Endothelial cell of umbilical vein (primary cell): ENCODE measurements around the gene ZNF346. TPM values are rescaled to one million over a fixed set of nuclear protein-coding genes. Genes with fewer than 3 reads are reported as not detected.

Experiments used
- BruUV-seq: library from RNA; stranded (reverse); fragments of 400-500 nt; replicated peaks from 2 replicates; lab custom pipeline; 2021; lab: Mats Ljungman, UMichigan
- CTCF ChIA-PET: fragments of 300-600, 350-600 bp; sonication (Branson Sonifier 250); formaldehyde crosslinking; loops from one replicate; lab custom pipeline; 2021; ENCODE audit warnings: antibody characterized with exemption, inconsistent platforms; lab: Charles Lee
- POLR2A ChIA-PET: fragments of 300-600, 350-600 bp; sonication (Branson Sonifier 250); formaldehyde crosslinking; loops from one replicate; lab custom pipeline; 2021; ENCODE audit warnings: antibody characterized with exemption, inconsistent platforms; lab: Charles Lee
- DNase-seq: peaks from one replicate; pipeline ENCODE4 v3.0.0-alpha.2; 2011; ENCODE audit warnings: low read depth, low spot score
- FAIRE-seq: peaks from 2 replicates; lab custom pipeline; 2011; peaks lifted over from hg19 to GRCh38; lab: Jason Lieb, UNC
- H2AFZ ChIP-seq: 2 replicates; pipeline ENCODE4 v1.6.0; 2012; ENCODE audit warnings: low read depth, low read length, control low read depth, inconsistent platforms
- H3K27ac ChIP-seq: 2 replicates; pipeline ENCODE4 v1.5.1; 2011; ENCODE audit warnings: low read depth, mild to moderate bottlenecking, control low read depth, low read length, moderate library complexity; ENCODE audit not compliant: insufficient read depth
- H3K27me3 ChIP-seq, 2 experiments: 2 replicates each; pipeline versions ENCODE4 v1.6.0 to v1.6.1; 2011; ENCODE audit warnings: low read length in 2 of 2, mixed read lengths in 1 of 2; ENCODE audit not compliant: control insufficient read depth in 2 of 2, insufficient read depth in 2 of 2
- H3K36me3 ChIP-seq, 2 experiments: 2 replicates in 1 of 2; 3 replicates in 1 of 2; pipeline ENCODE4 v1.5.1; 2011; ENCODE audit warnings: low read length in 2 of 2, mild to moderate bottlenecking in 1 of 2, moderate library complexity in 1 of 2; ENCODE audit not compliant: control insufficient read depth in 2 of 2, insufficient read depth in 2 of 2; ENCODE audit errors: extremely low read depth in 1 of 2
- H3K4me1 ChIP-seq: 3 replicates; pipeline ENCODE4 v1.5.1; 2011; ENCODE audit warnings: mild to moderate bottlenecking, low read length; ENCODE audit not compliant: control insufficient read depth, insufficient read depth; ENCODE audit errors: extremely low read depth
- H3K4me2 ChIP-seq: 2 replicates; pipeline ENCODE4 v1.6.1; 2011; ENCODE audit warnings: low read length, control low read depth, mixed read lengths; ENCODE audit not compliant: insufficient read depth
- H3K4me3 ChIP-seq, 3 experiments: fragments of 200-600 bp in 1 of 3; sonication (generic), shearing (Covaris generic) in 1 of 3; replicated peaks in 1 of 3; 2 replicates each; pipeline ENCODE4 v1.5.1; 2011 to 2016; ENCODE audit warnings: control low read depth in 3 of 3, low read length in 3 of 3, mild to moderate bottlenecking in 2 of 3, inconsistent platforms in 1 of 3, low read depth in 1 of 3, moderate library complexity in 1 of 3; ENCODE audit not compliant: insufficient read depth in 1 of 3
- H3K79me2 ChIP-seq: 2 replicates; pipeline ENCODE4 v1.6.0; 2012; ENCODE audit warnings: low read length, inconsistent platforms; ENCODE audit not compliant: control insufficient read depth, insufficient read depth
- H3K9ac ChIP-seq: replicated peaks from 2 replicates; pipeline ENCODE3; 2011; ENCODE audit warnings: low read length, control low read depth; ENCODE audit not compliant: insufficient read depth; ENCODE audit errors: extremely low read depth
- H3K9me1 ChIP-seq: replicated peaks from 3 replicates; pipeline ENCODE4 v1.6.0; 2011; ENCODE audit warnings: mild to moderate bottlenecking, low read length; ENCODE audit not compliant: control insufficient read depth, insufficient read depth; ENCODE audit errors: extremely low read depth
- H3K9me3 ChIP-seq: replicated peaks from 2 replicates; pipeline ENCODE4 v1.5.1; 2012; ENCODE audit warnings: low read length, inconsistent platforms; ENCODE audit not compliant: control insufficient read depth, insufficient read depth
- H4K20me1 ChIP-seq: replicated peaks from 2 replicates; pipeline ENCODE3; 2011; ENCODE audit warnings: mild to moderate bottlenecking, low read length; ENCODE audit not compliant: control insufficient read depth, insufficient read depth; ENCODE audit errors: extremely low read depth
- EZH2 ChIP-seq: IDR thresholded peaks from 2 replicates; pipeline ENCODE4 v1.6.1; 2012; ENCODE audit warnings: borderline replicate concordance, low read depth, mild to moderate bottlenecking, moderate library complexity, low read length, inconsistent platforms; ENCODE audit not compliant: severe bottlenecking
- FOS ChIP-seq: IDR thresholded peaks from 2 replicates; pipeline ENCODE4 v1.6.1; 2011; ENCODE audit warnings: mild to moderate bottlenecking, low read length, moderate library complexity, borderline replicate concordance; ENCODE audit not compliant: insufficient read depth
- GATA2 ChIP-seq: IDR thresholded peaks from 2 replicates; pipeline ENCODE4 v1.7.0; 2011; ENCODE audit warnings: low read depth, mild to moderate bottlenecking, moderate library complexity, mixed read lengths, low read length; ENCODE audit not compliant: insufficient read length, insufficient read depth
- JUN ChIP-seq: IDR thresholded peaks from 2 replicates; pipeline ENCODE4 v1.6.1; 2011; ENCODE audit warnings: borderline replicate concordance, low read depth; ENCODE audit not compliant: insufficient read length, insufficient read depth
- MYC ChIP-seq: IDR thresholded peaks from one replicate; pipeline ENCODE4 v1.6.1; 2011; ENCODE audit warnings: mild to moderate bottlenecking, low read depth, low read length
- POLR2A ChIP-seq: IDR thresholded peaks from 2 replicates; pipeline ENCODE4 v1.6.1; 2012; ENCODE audit warnings: low read depth, mild to moderate bottlenecking, control low read depth, low read length
- POLR2AphosphoS5 ChIP-seq: IDR thresholded peaks from 2 replicates; pipeline ENCODE4 v1.6.1; 2012; ENCODE audit warnings: low read depth, mild to moderate bottlenecking, control low read depth, low read length, moderate library complexity; ENCODE audit not compliant: insufficient read depth
- dilution Hi-C: fragments of 300-500 bp; cut with MboI; formaldehyde crosslinking; loops from one replicate; pipeline ENCODE4 v1.15.0; 2019; ENCODE audit warnings: low sequenced_read_pairs; ENCODE audit not compliant: extremely low pct_ligation_motif_present
- intact Hi-C: fragments of 100-400 bp; cut with micrococcal nuclease; formaldehyde crosslinking; loops from one replicate; pipeline ENCODE4 v1.10.0; 2022
- polyA plus RNA-seq, 4 experiments: library from polyadenylated mRNA; depleted of rRNA in 3 of 4; stranded (reverse) in 3 of 4; unstranded in 1 of 4; fragments of >200 nt; gene quantifications; 2 replicates each; pipeline versions ENCODE4 v1.2.1 to v1.2.3, GENCODE V29; 2011 to 2012; ENCODE audit warnings: missing spikeins in 1 of 4
- total RNA-seq: library from RNA; stranded (reverse); gene quantifications from 2 replicates; pipeline ENCODE4 v1.2.3, GENCODE V29; 2021
- TF ChIP-seq, protein P1 (sequence below), 2 donors: IDR thresholded peaks; 1 replicate in 1 of 2; 2 replicates in 1 of 2; pipeline ENCODE4 v1.5.1; 2011; ENCODE audit warnings: low read length in 2 of 2, mild to moderate bottlenecking in 2 of 2, moderate library complexity in 2 of 2, control low read depth in 1 of 2, inconsistent platforms in 1 of 2, low read depth in 1 of 2; ENCODE audit not compliant: insufficient read depth in 1 of 2; ENCODE audit errors: extremely low read depth in 1 of 2
- TF ChIP-seq, protein P2 (sequence below): IDR thresholded peaks from 2 replicates; pipeline ENCODE4 v1.6.1; 2011; ENCODE audit not compliant: insufficient read depth, insufficient read length

ZNF346 gene
- total and polyA plus RNA-seq, 2 donors (not counting 3 experiments of a cell fraction or from before 2014, with no cell fraction given) = 25.3 to 35.2 TPM

DNA sequence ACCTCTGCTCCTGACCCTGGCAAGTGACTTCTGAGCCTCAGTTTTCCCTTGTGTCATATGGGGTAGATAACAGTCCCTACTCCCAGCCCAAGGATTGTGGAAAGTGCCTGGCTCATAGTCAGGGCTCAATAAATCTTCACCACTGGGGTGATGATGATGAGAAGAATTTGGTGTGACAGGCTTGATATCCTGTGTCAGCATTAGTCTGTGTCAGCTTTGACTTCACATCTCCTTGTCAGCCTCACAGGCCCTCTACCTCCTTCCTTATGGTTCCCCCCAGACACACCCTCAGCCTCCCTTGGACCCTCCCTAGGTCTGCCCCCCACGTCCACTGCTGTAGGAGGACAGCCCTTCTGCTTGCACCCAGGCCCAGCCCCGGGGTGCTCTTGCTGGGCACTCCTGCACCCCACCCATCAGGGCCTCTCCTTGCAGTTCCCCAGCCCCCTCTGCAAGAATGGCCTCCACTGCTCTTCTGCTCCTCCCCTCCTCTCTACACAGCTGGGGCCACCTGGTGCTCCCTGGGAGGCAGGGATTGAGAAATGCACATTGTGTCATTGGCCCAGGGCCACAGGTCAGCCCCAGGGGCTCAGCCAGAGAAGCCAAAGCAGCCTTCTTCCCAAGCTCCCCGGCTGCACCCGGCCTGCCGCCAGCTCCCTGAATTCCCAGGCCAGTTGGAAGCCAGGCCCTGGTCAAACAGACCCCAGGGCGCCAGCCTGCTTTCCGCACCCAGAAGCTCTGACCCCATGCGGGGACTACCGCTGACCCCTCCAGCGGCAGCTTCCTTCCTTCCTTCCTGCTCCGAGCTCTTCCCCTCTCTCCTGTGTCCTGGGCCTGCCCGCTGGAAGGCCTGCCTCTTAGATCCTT is 72.0 kb downstream of the ZNF346 start:
- intact Hi-C loops (no loop called here), dilution Hi-C loops (no loop called here)
- ChIA-PET POLR2A (no interaction called here), CTCF (interaction anchor here (1.0 to 2.1 kb wide), 3 partner anchors 8 to 23 kb away, joined by 4 to 5 read pairs (median 5); partner anchors contain the start of gene FGFR4)
- no peak overlapping the region for H3K4me3 ChIP-seq
- H2AFZ ChIP-seq = no peak overlapping the region
- DNase-seq = no peak
- H3K4me1 ChIP-seq = peaks cover 42% of the 10 kb centered on the region
- H3K9me3 ChIP-seq = no peaks in the 10 kb centered on the region
- FAIRE-seq = no peak
- no peak overlapping the region for H3K27ac ChIP-seq
- no TSS peak for BruUV-seq
- no peaks in the 10 kb centered on the region for H3K36me3 ChIP-seq
- H3K4me2 ChIP-seq = no peak overlapping the region
- no peaks in the 10 kb centered on the region for H3K27me3 ChIP-seq
- TF ChIP-seq EZH2 (no peak), GATA2 (no peak), POLR2A (no peak), FOS (no peak), JUN (no peak), MYC (no peak), POLR2AphosphoS5 (no peak)
- TF ChIP-seq, protein P1, sequence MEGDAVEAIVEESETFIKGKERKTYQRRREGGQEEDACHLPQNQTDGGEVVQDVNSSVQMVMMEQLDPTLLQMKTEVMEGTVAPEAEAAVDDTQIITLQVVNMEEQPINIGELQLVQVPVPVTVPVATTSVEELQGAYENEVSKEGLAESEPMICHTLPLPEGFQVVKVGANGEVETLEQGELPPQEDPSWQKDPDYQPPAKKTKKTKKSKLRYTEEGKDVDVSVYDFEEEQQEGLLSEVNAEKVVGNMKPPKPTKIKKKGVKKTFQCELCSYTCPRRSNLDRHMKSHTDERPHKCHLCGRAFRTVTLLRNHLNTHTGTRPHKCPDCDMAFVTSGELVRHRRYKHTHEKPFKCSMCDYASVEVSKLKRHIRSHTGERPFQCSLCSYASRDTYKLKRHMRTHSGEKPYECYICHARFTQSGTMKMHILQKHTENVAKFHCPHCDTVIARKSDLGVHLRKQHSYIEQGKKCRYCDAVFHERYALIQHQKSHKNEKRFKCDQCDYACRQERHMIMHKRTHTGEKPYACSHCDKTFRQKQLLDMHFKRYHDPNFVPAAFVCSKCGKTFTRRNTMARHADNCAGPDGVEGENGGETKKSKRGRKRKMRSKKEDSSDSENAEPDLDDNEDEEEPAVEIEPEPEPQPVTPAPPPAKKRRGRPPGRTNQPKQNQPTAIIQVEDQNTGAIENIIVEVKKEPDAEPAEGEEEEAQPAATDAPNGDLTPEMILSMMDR (IDR thresholded peaks at IDR 0.05; ENCODE audit: extremely low read depth in 1 of 2, insufficient read depth in 1 of 2, low read depth in 1 of 2, low read length in 2 of 2) = no peak
- TF ChIP-seq, protein P2, sequence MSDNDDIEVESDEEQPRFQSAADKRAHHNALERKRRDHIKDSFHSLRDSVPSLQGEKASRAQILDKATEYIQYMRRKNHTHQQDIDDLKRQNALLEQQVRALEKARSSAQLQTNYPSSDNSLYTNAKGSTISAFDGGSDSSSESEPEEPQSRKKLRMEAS = no peak
- H3K79me2 ChIP-seq = no peaks in the 10 kb centered on the region
- no peaks in the 10 kb centered on the region for H3K9me1 ChIP-seq
- H4K20me1 ChIP-seq = no peaks in the 10 kb centered on the region
- H3K9ac ChIP-seq = no peak overlapping the region
